GM19023 (cell line): ENCODE data around the gene KCNAB1.
"Not testable (repeated sequence)": the region's sequence is repeated elsewhere in the genome, so short reads cannot be mapped to it uniquely, and the experiment has no call there.

Experiments
- ATAC-seq: cut with Tn5 transposase; IDR thresholded peaks from one replicate; pipeline ENCODE4 v1.9.1; 2021; ENCODE audit warnings: mild to moderate bottlenecking, moderate library complexity; ENCODE audit not compliant: unreplicated experiment

The KCNAB1 gene

GRCh38 chr3:156260331-156260730 is 140.0 kb downstream of the KCNAB1 start:
- no peak for ATAC-seq

DNA sequence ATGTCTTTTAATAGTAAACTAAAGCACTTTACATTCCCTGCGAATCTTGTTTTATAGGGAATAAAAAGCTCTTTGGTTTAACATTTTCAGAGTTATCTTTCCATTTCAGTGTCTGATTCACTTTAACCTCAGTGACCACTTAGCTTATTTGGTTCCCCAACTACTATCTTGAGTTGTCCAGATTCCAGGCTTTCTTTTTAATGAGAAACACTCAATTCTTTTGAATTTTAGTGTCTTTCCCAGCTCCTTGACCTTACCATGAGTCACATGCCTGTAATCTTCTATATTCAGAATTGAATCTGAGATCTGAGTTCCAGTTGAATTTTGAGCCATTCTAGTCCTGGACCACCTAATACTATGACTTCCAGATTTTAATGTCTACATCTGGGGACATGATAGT is 144.4 kb downstream of the KCNAB1 start:
- ATAC-seq = no peak

DNA sequence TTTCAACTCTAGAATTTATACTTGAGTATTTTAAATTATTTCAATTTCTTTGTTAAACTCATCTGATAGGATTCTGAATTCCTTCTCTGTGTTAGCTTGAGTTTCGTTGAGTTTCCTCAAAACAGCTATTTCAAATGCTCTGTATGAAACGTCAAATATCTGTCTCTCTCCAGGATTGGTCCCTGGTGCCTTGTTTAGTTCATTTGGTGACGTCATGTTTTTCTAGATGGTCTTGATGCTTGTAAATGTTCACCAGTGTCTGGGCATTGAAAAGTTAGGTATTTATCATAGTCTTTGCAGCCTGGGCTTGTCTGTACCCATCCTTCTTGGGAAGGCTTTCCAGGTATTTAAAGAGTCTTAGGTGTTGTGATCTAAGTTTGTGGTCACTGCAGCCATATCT is 151.1 kb downstream of the KCNAB1 start:
- ATAC-seq = no peak

DNA sequence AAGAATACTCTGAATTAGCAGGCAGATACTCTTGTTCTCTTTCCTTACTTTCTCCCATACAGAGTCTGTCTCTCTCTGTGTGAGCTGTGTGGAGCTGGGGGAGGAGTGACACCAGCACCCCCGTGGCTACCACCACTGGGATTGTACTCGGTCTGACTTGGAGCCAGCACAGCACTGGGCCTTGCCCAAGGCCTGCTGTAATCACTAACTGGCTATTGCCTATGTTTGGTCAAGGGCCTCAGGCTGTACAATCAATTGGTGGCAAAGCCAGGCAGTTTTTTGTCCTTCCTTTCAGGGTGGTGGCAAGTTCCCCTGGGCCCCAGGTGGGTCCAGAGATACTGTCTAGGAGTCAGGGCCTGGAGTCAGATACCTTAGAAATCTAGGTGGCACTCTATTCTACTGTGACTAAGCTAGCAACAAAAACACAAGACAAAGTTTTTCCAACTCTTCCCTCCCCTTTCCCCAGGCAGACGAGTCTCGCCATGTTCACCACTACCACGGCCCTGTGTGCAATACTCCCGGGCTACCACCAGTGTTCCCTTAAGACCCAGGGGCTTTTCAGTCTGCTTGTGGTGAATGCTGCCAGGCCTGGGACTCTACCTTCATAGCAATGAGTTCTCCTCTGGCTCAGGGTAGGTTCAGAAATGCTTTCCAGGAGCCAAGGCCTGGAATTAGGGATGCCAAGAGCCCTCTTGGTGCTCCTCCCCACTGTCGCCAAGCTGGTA is 151.8 kb downstream of the KCNAB1 start:
- no peak for ATAC-seq

DNA sequence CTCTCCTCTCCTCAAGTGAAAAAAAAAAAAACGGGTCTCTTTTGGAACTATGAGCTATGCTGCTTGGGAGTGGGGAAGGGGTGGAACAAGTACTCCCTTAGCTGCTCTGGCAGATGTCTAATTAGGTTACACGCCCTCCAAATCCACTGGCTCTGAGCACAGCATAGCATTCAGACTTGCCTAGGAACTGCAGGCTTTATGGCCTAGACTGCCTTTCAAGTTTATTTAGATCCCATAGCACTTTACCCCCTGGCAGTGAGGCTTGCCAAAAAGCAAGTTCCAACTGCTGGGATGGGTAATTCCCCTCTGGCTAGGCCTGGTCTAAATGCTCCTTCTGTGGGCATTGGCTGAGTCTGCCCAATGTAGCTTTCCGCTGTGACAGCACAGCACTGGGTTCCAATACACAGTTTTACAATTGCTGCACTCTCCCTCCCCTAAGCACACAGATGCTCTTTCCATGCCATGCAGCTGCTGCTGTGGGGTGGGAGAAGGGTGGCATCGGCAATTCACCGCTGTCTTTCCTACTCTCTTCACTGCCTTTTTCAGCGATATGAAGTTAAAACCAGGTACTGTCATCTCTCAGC is 152.8 kb downstream of the KCNAB1 start:
- no peak for ATAC-seq

- ATAC-seq = no peak
These were observed 154.4 kb downstream of the KCNAB1 start for GRCh38 chr3:156274791-156275190.

DNA sequence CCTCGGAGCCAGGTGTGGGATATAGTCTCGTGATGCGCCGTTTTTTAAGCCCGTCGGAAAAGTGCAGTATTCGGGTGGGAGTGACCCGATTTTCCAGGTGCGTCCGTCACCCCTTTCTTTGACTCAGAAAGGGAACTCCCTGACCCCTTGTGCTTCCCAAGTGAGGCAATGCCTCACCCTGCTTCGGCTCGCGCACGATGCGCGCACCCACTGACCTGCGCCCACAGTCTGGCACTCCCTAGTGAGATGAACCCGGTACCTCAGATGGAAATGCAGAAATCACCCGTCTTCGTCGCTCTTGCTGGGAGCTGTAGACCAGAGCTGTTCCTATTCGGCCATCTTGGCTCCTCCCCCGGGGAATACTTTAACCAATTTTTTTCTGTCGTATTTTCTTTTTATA is 164.3 kb downstream of the KCNAB1 start:
- ATAC-seq = not testable (repeated sequence)

DNA sequence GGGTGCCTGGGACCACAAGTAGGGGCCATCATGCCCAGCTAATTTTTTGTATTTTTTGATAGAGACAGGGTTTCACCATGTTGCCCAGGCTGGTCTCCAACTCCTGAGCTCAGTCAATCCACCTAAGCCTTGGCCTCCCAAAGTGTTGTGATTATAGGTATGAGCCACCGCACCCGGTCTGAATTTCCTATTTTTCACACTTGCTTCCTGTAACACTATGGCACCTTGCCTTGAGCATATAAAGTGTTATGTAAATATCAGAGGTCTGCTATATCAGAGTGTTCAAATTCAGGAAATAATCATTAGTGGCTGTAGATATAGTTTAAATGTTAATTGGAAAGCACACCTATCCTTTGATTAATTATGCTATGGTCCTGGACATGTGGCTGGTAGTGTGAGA is 165.2 kb downstream of the KCNAB1 start:
- ATAC-seq = no peak

- ATAC-seq = no peak
These were observed 170.5 kb downstream of the KCNAB1 start for GRCh38 chr3:156290924-156291271.

DNA sequence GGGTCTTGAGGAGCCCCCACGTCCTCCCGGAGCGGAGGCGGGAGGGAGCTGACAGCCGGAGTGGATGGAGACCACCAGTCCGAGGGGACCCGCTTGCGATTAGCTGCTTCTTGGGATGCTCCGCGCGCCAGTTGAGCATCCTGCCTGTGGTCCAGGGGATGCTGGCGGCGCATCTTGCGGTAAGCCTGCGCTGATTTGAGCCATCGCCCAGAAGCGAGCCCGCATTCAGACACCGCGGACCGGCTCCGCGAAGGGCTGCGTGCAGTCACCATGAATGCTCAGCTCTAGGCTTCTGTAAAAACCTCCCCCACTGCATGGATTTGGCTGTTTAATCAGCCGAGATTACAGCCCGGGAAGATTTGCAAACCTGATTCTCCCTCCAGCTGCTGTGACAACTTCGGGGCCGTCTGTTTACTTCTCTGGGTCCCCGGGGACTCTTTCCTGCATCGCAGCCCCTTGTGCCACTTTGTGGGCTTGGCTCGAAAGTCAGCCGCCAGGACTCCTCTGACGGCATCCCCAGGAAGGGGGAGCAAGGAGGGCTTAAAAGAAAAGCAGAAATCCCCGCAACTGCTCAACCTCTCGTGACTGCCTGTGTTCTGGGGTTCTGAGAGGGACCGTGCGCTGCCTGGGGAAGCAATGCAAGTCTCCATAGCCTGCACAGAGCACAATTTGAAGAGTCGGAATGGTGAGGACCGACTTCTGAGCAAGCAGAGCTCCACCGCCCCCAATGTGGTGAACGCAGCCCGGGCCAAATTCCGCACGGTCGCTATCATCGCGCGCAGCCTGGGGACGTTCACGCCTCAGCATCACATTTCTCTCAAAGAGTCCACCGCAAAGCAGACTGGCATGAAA is 171.1 kb downstream of the KCNAB1 start:
- ATAC-seq = no peak

- no peak for ATAC-seq
These were observed 173.2 kb downstream of the KCNAB1 start for GRCh38 chr3:156293566-156293965.

DNA sequence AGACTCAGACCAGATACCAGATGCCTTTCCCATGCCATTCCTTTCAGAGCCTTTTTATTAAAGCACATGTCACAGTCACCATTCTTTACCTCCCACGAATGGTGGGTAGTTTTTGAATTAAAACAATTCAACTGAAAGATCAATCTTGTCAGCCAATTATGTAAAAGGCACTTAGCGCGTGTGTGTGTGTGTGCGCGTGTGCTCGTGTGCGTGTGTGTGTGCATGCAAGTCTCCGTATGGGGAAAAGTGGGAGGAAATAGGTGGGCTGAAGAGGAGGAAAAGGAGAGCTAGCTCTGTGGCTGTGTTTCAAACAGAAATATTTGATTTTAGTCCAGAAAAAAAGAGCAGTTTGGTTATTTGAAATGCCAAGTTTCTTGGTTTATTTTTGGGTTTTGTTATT is 177.2 kb downstream of the KCNAB1 start:
- no peak for ATAC-seq

DNA sequence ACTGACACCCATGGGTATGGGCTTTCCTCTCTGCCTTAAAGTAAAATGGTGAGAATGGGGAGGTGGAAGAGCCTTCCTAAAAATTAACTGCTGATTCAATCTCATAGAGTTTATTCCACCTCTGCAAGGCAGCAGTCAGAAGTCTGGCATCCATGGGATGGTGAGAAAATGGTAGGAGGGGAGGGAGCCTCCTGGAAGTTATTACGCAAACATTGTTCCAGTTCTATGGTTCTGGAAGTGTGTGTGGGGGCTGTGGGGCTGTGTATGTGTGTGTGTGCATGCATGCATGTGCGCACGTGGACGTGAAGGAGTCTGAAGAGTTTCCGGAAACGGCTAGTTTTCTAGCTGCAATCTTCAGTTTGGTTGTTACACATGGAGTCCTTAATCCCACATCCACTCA is 177.6 kb downstream of the KCNAB1 start:
- ATAC-seq = no peak

- no peak for ATAC-seq
These were observed 178.6 kb downstream of the KCNAB1 start for GRCh38 chr3:156298938-156299337.

GRCh38 chr3:156299569-156299968 is 179.2 kb downstream of the KCNAB1 start:
- ATAC-seq = no peak

DNA sequence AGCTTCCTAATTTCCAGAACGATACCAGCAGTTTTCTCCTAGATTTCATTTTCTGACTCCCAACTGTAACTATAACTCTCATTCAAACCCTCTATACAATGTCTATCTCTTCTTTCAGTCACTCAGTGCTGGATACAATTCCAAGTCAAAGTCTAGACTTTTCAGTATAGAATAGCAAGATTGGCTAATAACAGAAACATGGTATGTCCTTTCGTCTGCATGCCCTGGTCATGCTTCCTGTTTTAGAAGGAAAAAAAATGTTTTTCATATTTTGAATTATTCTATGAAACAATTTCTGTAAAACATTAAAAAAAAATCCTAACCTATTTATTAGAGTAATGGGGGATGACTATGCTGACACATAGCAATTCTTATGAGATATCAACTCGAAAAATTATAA is 180.0 kb downstream of the KCNAB1 start:
- ATAC-seq = no peak

DNA sequence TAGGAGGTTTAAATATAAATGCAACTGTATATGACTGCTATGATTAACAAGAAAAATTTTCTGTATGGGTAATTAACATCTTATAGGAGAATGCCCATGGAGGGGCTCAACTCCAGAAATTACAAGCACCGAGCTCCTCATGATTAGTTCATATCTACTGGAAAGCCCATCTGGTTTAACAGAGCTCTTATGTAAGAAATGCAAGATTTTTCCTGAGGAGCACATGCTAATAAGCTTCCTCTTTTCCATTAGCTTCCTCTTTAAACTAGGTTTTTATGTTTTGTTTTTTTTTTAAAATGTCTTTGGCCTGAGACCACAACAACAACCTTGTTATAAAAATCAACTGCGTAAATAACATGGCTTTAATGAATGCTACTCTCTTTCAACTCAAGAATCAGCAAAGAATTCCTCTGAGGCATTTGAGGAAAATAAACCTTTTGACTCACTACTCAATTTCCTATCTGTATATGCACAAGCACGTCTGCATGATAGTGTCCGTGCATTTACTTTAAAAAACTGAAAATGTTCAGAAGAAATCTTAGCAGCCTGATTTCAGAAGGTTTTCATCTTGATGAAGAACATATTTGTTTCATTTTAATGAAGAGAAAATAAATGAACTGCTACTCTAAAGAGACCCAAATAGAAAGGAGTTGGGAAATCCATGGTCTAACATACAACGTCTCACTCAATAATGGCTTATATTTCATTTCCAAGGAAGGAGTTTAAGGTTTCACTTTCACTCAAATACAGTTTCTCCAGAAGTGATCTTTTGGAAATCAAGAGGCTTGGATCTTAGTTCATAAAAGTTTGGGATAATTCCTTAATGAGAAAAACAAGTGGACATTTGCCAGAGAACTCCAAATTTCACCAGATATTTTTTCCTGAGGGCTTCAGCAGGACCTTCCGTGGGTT is 180.8 kb downstream of the KCNAB1 start:
- no peak for ATAC-seq

DNA sequence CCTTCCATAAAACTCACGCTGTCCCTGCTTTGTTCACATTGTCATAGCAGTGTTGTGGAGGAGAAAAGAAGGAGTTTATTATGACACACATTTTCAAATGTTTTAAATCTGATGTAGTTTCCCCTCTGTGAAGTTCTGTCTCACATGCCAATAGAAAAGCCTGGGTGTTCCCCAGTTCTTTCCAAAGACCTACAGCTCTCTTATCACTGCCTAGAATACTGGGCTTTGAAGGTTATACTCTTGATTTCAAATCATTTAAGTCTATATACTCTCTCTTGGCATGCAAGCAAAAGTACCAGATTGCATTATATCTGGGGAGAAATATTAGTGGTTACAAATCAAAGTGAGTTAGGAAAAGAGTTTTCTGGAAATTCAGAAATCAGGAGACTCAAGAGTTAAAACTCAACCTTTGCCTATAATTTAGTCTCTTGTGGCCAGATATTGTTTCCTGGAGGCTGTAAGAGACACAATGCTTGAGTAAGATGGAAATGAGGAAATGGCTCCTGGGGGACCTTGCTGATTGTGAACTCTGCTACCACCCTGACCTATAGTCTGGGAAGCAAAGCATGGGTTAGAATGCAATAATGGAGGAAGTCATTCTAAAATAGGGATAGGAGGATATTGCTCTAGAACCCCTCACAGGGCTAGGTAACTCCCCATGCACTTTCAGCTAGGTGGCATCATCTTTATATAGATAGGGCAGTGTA is 182.8 kb downstream of the KCNAB1 start:
- ATAC-seq = no peak

GRCh38 chr3:156304406-156304805 is 184.0 kb downstream of the KCNAB1 start:
- no peak for ATAC-seq

DNA sequence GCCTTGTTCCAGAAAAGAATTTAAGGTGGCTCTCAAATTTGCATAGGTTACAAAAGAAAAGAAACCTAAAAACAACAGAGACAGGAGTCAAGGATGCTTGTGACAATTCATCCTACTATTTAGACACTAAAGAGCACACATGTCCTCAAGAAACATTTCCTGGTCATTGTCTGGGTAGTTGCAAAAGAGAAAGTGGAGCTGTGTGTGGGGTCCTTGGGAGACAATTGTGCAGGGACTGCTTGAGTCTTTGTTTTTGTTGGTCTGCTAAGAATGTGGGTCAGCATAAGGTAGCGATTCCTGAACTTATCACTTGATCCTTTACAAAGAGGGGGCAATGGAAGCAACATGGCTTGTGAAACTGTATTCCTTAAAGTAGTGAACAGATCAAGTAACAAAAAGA is 185.3 kb downstream of the KCNAB1 start:
- ATAC-seq = no peak
